HG02870 (cell line): ENCODE results near the gene APOL1.

ENCODE experiments used
- ATAC-seq: cut with Tn5 transposase; IDR thresholded peaks from one replicate; pipeline ENCODE4 v1.9.1; 2021; ENCODE audit warnings: mild to moderate bottlenecking, moderate library complexity; ENCODE audit not compliant: unreplicated experiment

APOL1 gene

DNA sequence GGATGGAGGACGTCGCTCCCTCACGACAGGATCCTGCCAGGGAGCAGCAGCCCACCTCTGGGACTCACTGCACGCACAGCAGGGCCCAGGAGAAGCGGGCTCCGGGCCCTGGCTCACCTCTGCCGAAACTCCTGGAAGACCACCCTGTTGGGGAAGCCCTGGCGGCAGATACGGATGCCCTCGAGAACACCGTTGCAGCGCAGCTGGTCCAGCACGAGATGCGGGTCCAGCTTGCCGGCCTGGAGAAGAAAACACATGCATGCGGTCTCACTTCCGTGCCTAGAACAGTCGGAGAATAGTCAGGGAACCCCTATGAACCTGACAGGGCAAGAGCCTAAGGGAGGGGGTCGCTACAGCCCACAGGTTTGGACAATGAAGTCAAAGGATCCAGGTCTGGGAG, 52.9 kb downstream of the APOL1 start:
- ATAC-seq, result no peak

GRCh38 chr22:36306227-36306626, 53.3 kb downstream of the APOL1 start:
- no peak for ATAC-seq

GRCh38 chr22:36308880-36309279, 55.9 kb downstream of the APOL1 start:
- ATAC-seq, result no peak

- ATAC-seq, result no peak
These were observed 58.6 kb downstream of the APOL1 start for GRCh38 chr22:36311386-36312085.

- no peak for ATAC-seq
These were observed 62.4 kb downstream of the APOL1 start for GRCh38 chr22:36315325-36315724.

DNA sequence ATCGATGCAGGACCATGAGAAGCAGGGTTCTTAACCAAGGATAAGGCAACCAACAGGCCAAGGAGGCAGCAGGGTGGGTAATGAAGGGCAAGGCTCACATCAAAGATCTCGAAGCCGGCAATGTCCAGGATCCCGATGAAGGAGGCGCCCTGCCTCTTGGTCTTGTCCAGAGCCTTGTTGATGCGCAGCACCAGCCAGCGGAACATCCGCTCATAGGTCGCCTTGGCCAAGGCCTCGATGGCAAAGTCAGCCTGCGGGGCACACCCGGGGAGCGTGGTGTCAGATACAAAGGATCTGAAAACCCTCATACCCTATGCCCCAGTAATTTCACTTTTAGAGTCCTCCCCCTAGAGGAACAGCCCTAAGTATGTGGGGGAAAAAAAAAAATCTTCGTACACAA, 63.5 kb downstream of the APOL1 start:
- no peak for ATAC-seq
